Esophagus squamous epithelium (tissue), 5 donors: Measurements from ENCODE around the gene GEMIN5. TPM values are rescaled to one million over a fixed set of nuclear protein-coding genes. Genes with fewer than 3 reads are reported as not detected.
A peak's percentile ranks its signal among the peaks of the same experiment; 100 is the strongest.
"Not testable (repeated sequence)": the region's sequence is repeated elsewhere in the genome, so short reads cannot be mapped to it uniquely, and the experiment has no call there.

Source experiments
- DNase-seq: peaks from one replicate; lab custom pipeline; 2025; lab: John Stamatoyannopoulos, UW
- H3K27ac ChIP-seq, 4 donors: fragments of 200-600 bp; sonication (generic); one replicate each; pipeline ENCODE4 v1.5.1; 2016 to 2019; ENCODE audit warnings: mild to moderate bottlenecking in 1 of 4
- H3K27me3 ChIP-seq, 4 donors: fragments of 200-600 bp; sonication (generic); 1 replicate in 3 of 4; 2 replicates in 1 of 4; pipeline versions ENCODE4 v1.5.1 to v1.6.0; 2017 to 2021; ENCODE audit warnings: antibody characterized with exemption in 1 of 4
- H3K36me3 ChIP-seq, 3 donors: fragments of 200-600 bp; sonication (generic); one replicate each; pipeline ENCODE4 v1.5.1; 2016 to 2019
- H3K4me1 ChIP-seq, 3 donors: fragments of 200-600 bp; sonication (generic); one replicate each; pipeline ENCODE4 v1.5.1; 2017 to 2019
- H3K4me3 ChIP-seq, 4 donors: fragments of 200-600 bp; sonication (generic); 1 replicate in 3 of 4; 2 replicates in 1 of 4; pipeline ENCODE4 v1.5.1; 2016 to 2019; ENCODE audit warnings: mild to moderate bottlenecking in 2 of 4, moderate library complexity in 1 of 4
- H3K9me3 ChIP-seq, 3 donors: fragments of 200-600 bp; sonication (generic); one replicate each; pipeline ENCODE4 v1.5.1; 2016 to 2019
- CTCF ChIP-seq, 6 experiments: fragments of 450-650 bp in 4 of 6; fragments of 200-600 bp in 2 of 6; sonication (generic) in 2 of 6; IDR thresholded peaks; one replicate each; pipeline ENCODE4 v1.5.1; 2016 to 2019; ENCODE audit warnings: antibody characterized with exemption in 6 of 6, mild to moderate bottlenecking in 4 of 6, moderate library complexity in 4 of 6
- POLR2A ChIP-seq, 4 donors: fragments of 450-650 bp; IDR thresholded peaks; one replicate each; pipeline ENCODE4 v1.6.1; 2017; ENCODE audit warnings: antibody characterized with exemption in 4 of 4, mild to moderate bottlenecking in 4 of 4, moderate library complexity in 3 of 4
- WGBS, 2 donors: methylation state at CpG; one replicate each; pipeline ENCODE4 v1.1.5; 2018; 5-methylcytosine and 5-hydroxymethylcytosine counted together
- intact Hi-C: fragments of 100-400 bp; cut with DNase I; formaldehyde crosslinking; loops from one replicate; pipeline ENCODE4 v1.15.0; 2022
- total RNA-seq, 4 donors: library from RNA; depleted of rRNA; stranded (reverse); fragments of >200 nt; gene quantifications; one replicate each; pipeline ENCODE4 v1.1.0, GENCODE V29; 2016
- donor health status: DM: yes; HTN: yes; CAD: no.

Gene GEMIN5
- total RNA-seq, 4 donors from 2014 or later: 10.1 to 18.1 (median 13.2) TPM

- H3K4me1 ChIP-seq: peaks cover under 1 to 50% (median 23%) of the 10 kb centered on the region in 3 donors
- intact Hi-C loops: no loop called here
- no peak for TF ChIP-seq POLR2A (IDR thresholded peaks at IDR 0.05)
- TF ChIP-seq CTCF (IDR thresholded peaks at IDR 0.05): no peak
- 87 to 95% methylated on average over 5 of the region's 5 CpGs for WGBS, 2 donors
- H3K36me3 ChIP-seq: peaks cover 0 to 5% (median 0%) of the 10 kb centered on the region in 3 donors
- H3K27me3 ChIP-seq: no peaks in the 10 kb centered on the region
- H3K4me3 ChIP-seq: no peak overlapping the region
- DNase-seq: no peak
- no peak overlapping the region for H3K27ac ChIP-seq
- no peaks in the 10 kb centered on the region for H3K9me3 ChIP-seq
Observed at GRCh38 chr5:154943527-154943926, 5.5 kb upstream of the GEMIN5 start.

GRCh38 chr5:154940772-154941620, 3.0 kb upstream of the GEMIN5 start, which contains the start of gene MRPL22:
Gene MRPL22 (plus strand): TSS chr5:154941073. CDS start chr5:154941111, 38 bp downstream.
- Histone ChIP-seq H3K27me3 (no peaks in the 10 kb centered on the region), H3K4me1 (peaks cover 10 to 66% (median 36%) of the 10 kb centered on the region in 3 donors), H3K36me3 (no peaks in the 10 kb centered on the region), H3K27ac (peak within 1 kb of the TSS; percentile 79 to 89 (median 84)), H3K9me3 (no peaks in the 10 kb centered on the region), H3K4me3 (peak within 1 kb of the TSS; percentile 66 to 92 (median 73))
- intact Hi-C loops: no loop called here
- peak; percentile 59 for DNase-seq
- 1 to 2% methylated on average over 20 to 28 of the region's 40 CpGs for WGBS, 2 donors
- TF ChIP-seq POLR2A (IDR thresholded peaks at IDR 0.05): peak in 2 of 4 donors; percentile 41 to 64
- TF ChIP-seq CTCF (IDR thresholded peaks at IDR 0.05): peak in 4 of 6 experiments; percentile 13 to 48 (median 38)

- DNase-seq: no peak
- peaks cover 10 to 63% (median 36%) of the 10 kb centered on the region in 3 donors for H3K4me1 ChIP-seq
- H3K36me3 ChIP-seq: peaks cover 0 to 4% (median 0%) of the 10 kb centered on the region in 3 donors
- H3K4me3 ChIP-seq: peak overlapping the region; percentile 66 to 92 (median 73)
- intact Hi-C loops: no loop called here
- 81 to 86% methylated on average over 7 to 9 of the region's 9 CpGs for WGBS, 2 donors
- no peaks in the 10 kb centered on the region for H3K27me3 ChIP-seq
- no peaks in the 10 kb centered on the region for H3K9me3 ChIP-seq
- peak overlapping the region; percentile 79 to 89 (median 84) for H3K27ac ChIP-seq
- no peak for TF ChIP-seq POLR2A (IDR thresholded peaks at IDR 0.05)
- no peak for TF ChIP-seq CTCF (IDR thresholded peaks at IDR 0.05)
Observed at GRCh38 chr5:154940375-154940771, 2.4 kb upstream of the GEMIN5 start.

DNA sequence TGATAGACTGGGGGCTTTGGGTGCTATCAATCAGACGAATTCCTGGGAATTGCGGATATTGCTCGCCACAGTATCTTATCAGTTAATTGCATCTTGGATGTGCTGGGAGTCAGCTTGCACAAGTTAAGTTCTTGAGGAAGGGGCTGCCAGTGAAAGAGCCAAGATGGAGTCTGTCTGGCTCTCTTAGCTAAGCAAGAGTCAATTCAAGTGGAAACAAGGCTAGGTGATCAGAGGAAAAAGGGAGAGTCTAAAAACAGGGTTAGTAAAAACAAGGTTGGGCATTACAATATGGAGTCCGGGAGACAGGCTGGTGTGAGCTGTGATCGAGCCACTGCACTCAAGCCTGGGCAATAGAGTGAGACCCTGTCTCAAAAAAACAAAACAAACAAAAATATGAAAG, 1.4 kb upstream of the GEMIN5 start:
- WGBS, 2 donors: 85 to 88% methylated on average over 5 of the region's 5 CpGs
- H3K4me3 ChIP-seq, H3K27me3 ChIP-seq, H3K9me3 ChIP-seq, H3K27ac ChIP-seq, intact Hi-C loops, DNase-seq: not testable (repeated sequence)
- H3K4me1 ChIP-seq: peaks cover 10 to 53% (median 36%) of the 10 kb centered on the region in 3 donors
- peaks cover 0 to 13% (median 0%) of the 10 kb centered on the region in 3 donors for H3K36me3 ChIP-seq

- 22 to 27% methylated on average over 7 of the region's 11 CpGs for WGBS, 2 donors
- Histone ChIP-seq H3K4me3 (peak overlapping the region; percentile 71 to 87 (median 80)), H3K27me3 (no peaks in the 10 kb centered on the region), H3K36me3 (peaks cover 0 to 34% (median 0%) of the 10 kb centered on the region in 3 donors), H3K9me3 (no peaks in the 10 kb centered on the region), H3K4me1 (peaks cover 10 to 43% (median 26%) of the 10 kb centered on the region in 3 donors), H3K27ac (peak overlapping the region; percentile 75 to 80 (median 76))
- TF ChIP-seq CTCF (IDR thresholded peaks at IDR 0.05): no peak
- intact Hi-C loops: no loop called here
- no peak for DNase-seq
Observed at GRCh38 chr5:154937186-154937717, 759 bp downstream of the GEMIN5 start.
